Muscle layer of colon (tissue), 2 donors: ENCODE measurements around the gene NEK3.

Source experiments
- H3K27ac ChIP-seq: one replicate; pipeline ENCODE4 v1.7.0; 2013; ENCODE audit warnings: low read depth, mild to moderate bottlenecking, low read length, moderate library complexity
- H3K27me3 ChIP-seq, 2 donors: one replicate each; pipeline ENCODE4 v1.7.0; 2013; ENCODE audit warnings: low read length in 2 of 2, mild to moderate bottlenecking in 2 of 2; ENCODE audit not compliant: insufficient read depth in 2 of 2, control insufficient read depth in 1 of 2
- H3K36me3 ChIP-seq: one replicate; pipeline ENCODE4 v1.7.0; 2013; ENCODE audit warnings: mild to moderate bottlenecking, low read length; ENCODE audit not compliant: insufficient read depth
- H3K4me1 ChIP-seq: one replicate; pipeline ENCODE4 v1.7.0; 2013; ENCODE audit warnings: mild to moderate bottlenecking, low read length; ENCODE audit not compliant: insufficient read depth
- H3K4me3 ChIP-seq, 2 donors: one replicate each; pipeline ENCODE4 v1.7.0; 2013; ENCODE audit warnings: low read length in 2 of 2, low read depth in 1 of 2, mild to moderate bottlenecking in 1 of 2, moderate library complexity in 1 of 2
- H3K9ac ChIP-seq: one replicate; pipeline ENCODE4 v1.7.0; 2013; ENCODE audit warnings: low read length
- H3K9me3 ChIP-seq: one replicate; pipeline ENCODE4 v1.7.0; 2013; ENCODE audit warnings: mild to moderate bottlenecking, low read length
- donor health status: abdominal sarcoma.
- donor health status: Adenocarcinoma of cecum.

Gene NEK3

GRCh38 chr13:52137489-52137888, 21.9 kb downstream of the NEK3 start:
- Histone ChIP-seq H3K27me3 (no peaks in the 10 kb centered on the region), H3K27ac (no peak overlapping the region), H3K4me3 (no peak overlapping the region), H3K9ac (no peak overlapping the region), H3K9me3 (no peaks in the 10 kb centered on the region), H3K4me1 (no peaks in the 10 kb centered on the region), H3K36me3 (peaks cover 27% of the 10 kb centered on the region)

GRCh38 chr13:52136763-52137162, 22.6 kb downstream of the NEK3 start:
- Histone ChIP-seq H3K4me3 (no peak overlapping the region), H3K27me3 (no peaks in the 10 kb centered on the region), H3K27ac (no peak overlapping the region), H3K9me3 (no peaks in the 10 kb centered on the region), H3K4me1 (no peaks in the 10 kb centered on the region), H3K36me3 (peaks cover 32% of the 10 kb centered on the region), H3K9ac (no peak overlapping the region)

GRCh38 chr13:52130641-52131040, 28.8 kb downstream of the NEK3 start:
- peaks cover 15% of the 10 kb centered on the region for H3K4me1 ChIP-seq

GRCh38 chr13:52128714-52129700, 30.4 kb downstream of the NEK3 start, which contains the start of gene NEK5:
TSS of gene NEK5 (minus strand) at chr13:52129073. CDS start at chr13:52127482, 1,591 bp downstream.
- Histone ChIP-seq H3K27ac (peak within 1 kb of the TSS; percentile 49), H3K4me3 (peak within 1 kb of the TSS; percentile 66), H3K9ac (peak within 1 kb of the TSS; percentile 17), H3K9me3 (no peaks in the 10 kb centered on the region), H3K36me3 (peaks cover 16% of the 10 kb centered on the region), H3K4me1 (peaks cover 15% of the 10 kb centered on the region), H3K27me3 (no peaks in the 10 kb centered on the region)

More at GRCh38 chr13:52130641-52131040, 28.8 kb downstream of the NEK3 start:
- H3K4me3 ChIP-seq, result no peak overlapping the region
- no peak overlapping the region for H3K9ac ChIP-seq
- H3K9me3 ChIP-seq, result no peaks in the 10 kb centered on the region
- H3K36me3 ChIP-seq, result peaks cover 28% of the 10 kb centered on the region
- H3K27ac ChIP-seq, result no peak overlapping the region
- no peaks in the 10 kb centered on the region for H3K27me3 ChIP-seq

- peak overlapping the region; percentile 66 for H3K4me3 ChIP-seq
- H3K36me3 ChIP-seq, result peaks cover 10% of the 10 kb centered on the region
- H3K4me1 ChIP-seq, result peaks cover 15% of the 10 kb centered on the region
- H3K9me3 ChIP-seq, result no peaks in the 10 kb centered on the region
- peak overlapping the region; percentile 49 for H3K27ac ChIP-seq
- H3K9ac ChIP-seq, result peak overlapping the region; percentile 17
- H3K27me3 ChIP-seq, result no peaks in the 10 kb centered on the region
Observed at GRCh38 chr13:52127783-52128702, 31.4 kb downstream of the NEK3 start.

GRCh38 chr13:52127378-52127777, 32.0 kb downstream of the NEK3 start:
- Histone ChIP-seq H3K9ac (peak overlapping the region; percentile 17), H3K9me3 (no peaks in the 10 kb centered on the region), H3K4me1 (peaks cover 15% of the 10 kb centered on the region), H3K27ac (no peak overlapping the region), H3K27me3 (no peaks in the 10 kb centered on the region), H3K4me3 (peak overlapping the region in 1 of 2 donors; percentile 66), H3K36me3 (peaks cover 4% of the 10 kb centered on the region)

GRCh38 chr13:52125547-52125946, 33.9 kb downstream of the NEK3 start:
- Histone ChIP-seq H3K27ac (no peak overlapping the region), H3K4me1 (peaks cover 15% of the 10 kb centered on the region)

GRCh38 chr13:52118595-52118994, 40.8 kb downstream of the NEK3 start:
- H3K36me3 ChIP-seq, result no peaks in the 10 kb centered on the region
- no peaks in the 10 kb centered on the region for H3K9me3 ChIP-seq

More at GRCh38 chr13:52125547-52125946, 33.9 kb downstream of the NEK3 start:
- H3K36me3 ChIP-seq, result no peaks in the 10 kb centered on the region
- H3K9me3 ChIP-seq, result no peaks in the 10 kb centered on the region
- no peak overlapping the region for H3K4me3 ChIP-seq
- no peaks in the 10 kb centered on the region for H3K27me3 ChIP-seq
- no peak overlapping the region for H3K9ac ChIP-seq

GRCh38 chr13:52118095-52118494, 41.3 kb downstream of the NEK3 start:
- Histone ChIP-seq H3K4me1 (no peaks in the 10 kb centered on the region), H3K27me3 (no peaks in the 10 kb centered on the region), H3K9ac (no peak overlapping the region), H3K36me3 (no peaks in the 10 kb centered on the region), H3K4me3 (no peak overlapping the region), H3K27ac (no peak overlapping the region), H3K9me3 (no peaks in the 10 kb centered on the region)

More at GRCh38 chr13:52118595-52118994, 40.8 kb downstream of the NEK3 start:
- H3K27me3 ChIP-seq, result no peaks in the 10 kb centered on the region
- H3K9ac ChIP-seq, result no peak overlapping the region
- H3K27ac ChIP-seq, result no peak overlapping the region
- H3K4me3 ChIP-seq, result no peak overlapping the region
- no peaks in the 10 kb centered on the region for H3K4me1 ChIP-seq

GRCh38 chr13:52112591-52112990, 46.8 kb downstream of the NEK3 start:
- no peaks in the 10 kb centered on the region for H3K4me1 ChIP-seq
- H3K27ac ChIP-seq, result no peak overlapping the region
- H3K36me3 ChIP-seq, result no peaks in the 10 kb centered on the region
- no peaks in the 10 kb centered on the region for H3K9me3 ChIP-seq
- H3K4me3 ChIP-seq, result no peak overlapping the region
- no peak overlapping the region for H3K9ac ChIP-seq
- H3K27me3 ChIP-seq, result no peaks in the 10 kb centered on the region

GRCh38 chr13:52109116-52109670, 50.2 kb downstream of the NEK3 start:
- no peaks in the 10 kb centered on the region for H3K27me3 ChIP-seq
- H3K9ac ChIP-seq, result no peak overlapping the region
- H3K4me1 ChIP-seq, result no peaks in the 10 kb centered on the region
- H3K4me3 ChIP-seq, result no peak overlapping the region
- no peaks in the 10 kb centered on the region for H3K9me3 ChIP-seq
- no peaks in the 10 kb centered on the region for H3K36me3 ChIP-seq
- no peak overlapping the region for H3K27ac ChIP-seq
